Hepatocyte (in vitro differentiated cells): ENCODE measurements around the gene URM1.

ENCODE experiments used
- EZH2 ChIP-seq: fragments of 200-600 bp; sonication (generic); IDR thresholded peaks from 2 replicates; pipeline ENCODE4 v1.6.1; 2016; ENCODE audit warnings: antibody characterized with exemption, mild to moderate bottlenecking, borderline replicate concordance
- EZH2phosphoT487 ChIP-seq: fragments of 200-600 bp; sonication (generic); IDR thresholded peaks from one replicate; pipeline ENCODE4 v1.6.1; 2018; ENCODE audit warnings: antibody characterized with exemption, mild to moderate bottlenecking, low read depth, moderate library complexity; ENCODE audit not compliant: unreplicated experiment, severe bottlenecking
- TF ChIP-seq, protein P1 (sequence below): fragments of 200-600 bp; sonication (generic); IDR thresholded peaks from 2 replicates; pipeline ENCODE4 v1.5.1; 2016; ENCODE audit warnings: antibody characterized with exemption, mild to moderate bottlenecking; ENCODE audit not compliant: poor library complexity

DNA sequence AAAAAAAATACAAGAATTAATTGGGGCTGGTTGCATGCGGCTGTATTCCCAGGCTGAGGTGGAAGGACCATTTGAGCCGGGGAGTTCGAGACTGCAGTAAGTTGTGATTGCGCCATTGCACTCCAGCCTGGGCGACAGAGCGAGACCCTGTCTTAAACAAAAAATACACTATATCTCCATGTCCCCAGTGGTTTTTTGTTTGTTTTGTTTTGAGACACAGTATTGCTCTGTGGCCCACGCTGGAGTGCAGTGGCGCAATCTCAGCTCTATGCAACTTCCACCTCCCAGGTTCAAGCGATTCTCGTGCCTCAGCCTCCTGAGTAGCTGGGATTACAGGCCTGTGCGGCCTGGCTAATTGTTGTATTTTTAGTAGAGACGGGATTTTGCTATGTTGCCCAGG lies 47.4 kb upstream of the URM1 start:
- TF ChIP-seq, protein P1, sequence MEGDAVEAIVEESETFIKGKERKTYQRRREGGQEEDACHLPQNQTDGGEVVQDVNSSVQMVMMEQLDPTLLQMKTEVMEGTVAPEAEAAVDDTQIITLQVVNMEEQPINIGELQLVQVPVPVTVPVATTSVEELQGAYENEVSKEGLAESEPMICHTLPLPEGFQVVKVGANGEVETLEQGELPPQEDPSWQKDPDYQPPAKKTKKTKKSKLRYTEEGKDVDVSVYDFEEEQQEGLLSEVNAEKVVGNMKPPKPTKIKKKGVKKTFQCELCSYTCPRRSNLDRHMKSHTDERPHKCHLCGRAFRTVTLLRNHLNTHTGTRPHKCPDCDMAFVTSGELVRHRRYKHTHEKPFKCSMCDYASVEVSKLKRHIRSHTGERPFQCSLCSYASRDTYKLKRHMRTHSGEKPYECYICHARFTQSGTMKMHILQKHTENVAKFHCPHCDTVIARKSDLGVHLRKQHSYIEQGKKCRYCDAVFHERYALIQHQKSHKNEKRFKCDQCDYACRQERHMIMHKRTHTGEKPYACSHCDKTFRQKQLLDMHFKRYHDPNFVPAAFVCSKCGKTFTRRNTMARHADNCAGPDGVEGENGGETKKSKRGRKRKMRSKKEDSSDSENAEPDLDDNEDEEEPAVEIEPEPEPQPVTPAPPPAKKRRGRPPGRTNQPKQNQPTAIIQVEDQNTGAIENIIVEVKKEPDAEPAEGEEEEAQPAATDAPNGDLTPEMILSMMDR, result no peak
- TF ChIP-seq EZH2phosphoT487 (no peak), EZH2 (no peak)
